PC-9 (cell line): Measurements from ENCODE around the gene EFNA2. TPM values are rescaled to one million over a fixed set of nuclear protein-coding genes. Genes with fewer than 3 reads are reported as not detected.

ENCODE experiments used
- BruUV-seq: library from RNA; stranded (reverse); fragments of 400-500 nt; replicated peaks from 2 replicates; lab custom pipeline; 2021; lab: Mats Ljungman, UMichigan
- CTCF ChIA-PET: fragments of 300-600 bp; sonication (Branson Sonifier 250); formaldehyde crosslinking; loops from one replicate; lab custom pipeline; 2022; ENCODE audit warnings: antibody characterized with exemption; lab: Charles Lee
- POLR2A ChIA-PET: fragments of 300-600 bp; sonication (Branson Sonifier 250); formaldehyde crosslinking; loops from one replicate; lab custom pipeline; 2022; ENCODE audit warnings: antibody characterized with exemption; ENCODE audit not compliant: unreplicated experiment; lab: Charles Lee
- DNase-seq, 2 experiments: peaks; one replicate each; pipeline versions ENCODE4 v3.0.0 to v3.0.0-alpha.2; 2015 to 2022; ENCODE audit warnings: mixed read lengths in 1 of 2
- H2AFZ ChIP-seq: fragments of 200-600 bp; sonication (generic); 2 replicates; pipeline ENCODE4 v1.8.1; 2017; ENCODE audit warnings: antibody characterized with exemption
- H3F3A ChIP-seq: fragments of 200-600 bp; sonication (generic); 2 replicates; pipeline ENCODE4 v1.8.1; 2017; ENCODE audit warnings: antibody characterized with exemption, mild to moderate bottlenecking, low read depth; ENCODE audit not compliant: insufficient read depth
- H3K27ac ChIP-seq: fragments of 200-600 bp; sonication (generic); 2 replicates; pipeline ENCODE4 v1.6.1; 2016; ENCODE audit warnings: mixed run types
- H3K27me3 ChIP-seq: fragments of 200-600 bp; sonication (generic); 2 replicates; pipeline ENCODE4 v1.6.1; 2016; ENCODE audit warnings: low read depth, mixed run types; ENCODE audit not compliant: insufficient read depth
- H3K36me3 ChIP-seq: fragments of 200-600 bp; sonication (generic); 2 replicates; pipeline ENCODE4 v1.6.1; 2016; ENCODE audit warnings: low read depth, mixed run types
- H3K4me1 ChIP-seq: fragments of 200-600 bp; sonication (generic); replicated peaks from 2 replicates; pipeline ENCODE4 v1.6.1; 2016; ENCODE audit warnings: mixed run types; ENCODE audit not compliant: insufficient read depth
- H3K4me2 ChIP-seq: fragments of 200-600 bp; sonication (generic); 2 replicates; pipeline ENCODE4 v1.6.1; 2017; ENCODE audit warnings: mixed run types
- H3K4me3 ChIP-seq: fragments of 200-600 bp; sonication (generic); 2 replicates; pipeline ENCODE4 v1.6.1; 2016; ENCODE audit warnings: mixed run types
- H3K79me2 ChIP-seq: fragments of 200-600 bp; sonication (generic); 2 replicates; pipeline ENCODE4 v1.6.1; 2017; ENCODE audit warnings: low read depth, mixed run types
- H3K9me2 ChIP-seq: fragments of 200-600 bp; sonication (generic); 2 replicates; pipeline ENCODE4 v1.8.1; 2017; ENCODE audit warnings: mild to moderate bottlenecking; ENCODE audit not compliant: insufficient read depth
- H3K9me3 ChIP-seq: fragments of 200-600 bp; sonication (generic); 2 replicates; pipeline ENCODE4 v1.8.1; 2016; ENCODE audit warnings: low read depth; ENCODE audit not compliant: insufficient read depth
- H4K20me1 ChIP-seq: fragments of 200-600 bp; sonication (generic); 2 replicates; pipeline ENCODE4 v1.8.1; 2017; ENCODE audit not compliant: insufficient read depth
- EZH2 ChIP-seq: fragments of 200-600 bp; sonication (generic); IDR thresholded peaks from 2 replicates; pipeline ENCODE4 v1.8.0; 2017; ENCODE audit warnings: antibody characterized with exemption, low read depth
- intact Hi-C: fragments of 100-400 bp; cut with micrococcal nuclease; formaldehyde crosslinking; loops from one replicate; pipeline ENCODE4 v1.10.0; 2022; ENCODE audit not compliant: unreplicated experiment
- total RNA-seq: library from RNA; stranded (reverse); gene quantifications from 2 replicates; pipeline ENCODE4 v1.2.3, GENCODE V29; 2021
- TF ChIP-seq, protein P1 (sequence below): fragments of 200-600 bp; sonication (generic); conservative IDR thresholded peaks from 2 replicates; pipeline ENCODE4 v1.6.1; 2017; ENCODE audit warnings: mixed run types, antibody characterized with exemption, mild to moderate bottlenecking, moderate library complexity

EFNA2 gene
- total RNA-seq, 1 experiment from 2014 or later: not detected

DNA sequence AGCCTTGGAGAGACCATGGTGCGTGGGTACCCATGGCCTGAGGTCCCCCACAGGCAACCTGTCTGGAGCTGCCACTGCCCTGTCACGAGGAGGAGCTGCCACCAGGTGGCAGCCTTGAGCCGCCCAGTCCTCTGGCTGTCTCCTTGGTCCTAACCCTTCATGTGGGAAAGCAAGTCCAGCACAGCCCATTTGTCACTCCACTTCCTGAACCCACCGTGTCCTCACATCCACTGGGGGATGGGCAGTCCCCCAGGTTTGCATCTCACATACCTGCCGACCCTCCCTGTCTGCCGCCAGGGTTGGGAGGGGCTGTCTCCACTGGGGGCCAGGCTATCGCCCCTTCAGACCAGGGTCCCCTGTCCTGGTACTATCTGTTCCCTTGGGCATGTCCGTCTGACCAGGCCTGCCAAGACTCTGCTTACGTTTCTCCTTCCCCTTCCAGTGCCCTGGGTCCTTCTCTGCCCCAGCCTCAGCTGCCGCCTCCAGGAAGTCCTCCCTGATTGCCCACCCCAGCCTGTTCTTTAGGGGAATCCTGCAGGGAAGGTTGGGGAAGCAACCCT lies 5.8 kb upstream of the EFNA2 start:
- H4K20me1 ChIP-seq: peaks cover 5% of the 10 kb centered on the region
- no TSS peak for BruUV-seq
- ChIA-PET CTCF (interaction anchor here (0.6 kb wide), 1 partner anchor 397 kb away, joined by 3 read pairs; no protein-coding TSS in a partner anchor), POLR2A (interaction anchor here (0.5 to 0.7 kb wide), 3 partner anchors 11 to 534 kb away, joined by 3 to 8 read pairs (median 3); partner anchors contain the start of gene CIRBP)
- H3K36me3 ChIP-seq: no peaks in the 10 kb centered on the region
- no peaks in the 10 kb centered on the region for H3K9me3 ChIP-seq
- DNase-seq: peak; percentile 48 to 77
- peaks cover 14% of the 10 kb centered on the region; the same call in 1 of the 2 replicates for H3F3A ChIP-seq
- H3K27me3 ChIP-seq: no peaks in the 10 kb centered on the region
- H2AFZ ChIP-seq: no peak overlapping the region
- no peaks in the 10 kb centered on the region for H3K4me1 ChIP-seq
- no peaks in the 10 kb centered on the region for H3K9me2 ChIP-seq
- H3K27ac ChIP-seq: no peak overlapping the region
- peaks cover 13% of the 10 kb centered on the region for H3K79me2 ChIP-seq
- no peak overlapping the region for H3K4me2 ChIP-seq
- intact Hi-C loops: loop anchor here (2.0 to 5.0 kb wide), 2 partner anchors 93 to 392 kb away; no protein-coding TSS in a partner anchor
- TF ChIP-seq, protein P1, sequence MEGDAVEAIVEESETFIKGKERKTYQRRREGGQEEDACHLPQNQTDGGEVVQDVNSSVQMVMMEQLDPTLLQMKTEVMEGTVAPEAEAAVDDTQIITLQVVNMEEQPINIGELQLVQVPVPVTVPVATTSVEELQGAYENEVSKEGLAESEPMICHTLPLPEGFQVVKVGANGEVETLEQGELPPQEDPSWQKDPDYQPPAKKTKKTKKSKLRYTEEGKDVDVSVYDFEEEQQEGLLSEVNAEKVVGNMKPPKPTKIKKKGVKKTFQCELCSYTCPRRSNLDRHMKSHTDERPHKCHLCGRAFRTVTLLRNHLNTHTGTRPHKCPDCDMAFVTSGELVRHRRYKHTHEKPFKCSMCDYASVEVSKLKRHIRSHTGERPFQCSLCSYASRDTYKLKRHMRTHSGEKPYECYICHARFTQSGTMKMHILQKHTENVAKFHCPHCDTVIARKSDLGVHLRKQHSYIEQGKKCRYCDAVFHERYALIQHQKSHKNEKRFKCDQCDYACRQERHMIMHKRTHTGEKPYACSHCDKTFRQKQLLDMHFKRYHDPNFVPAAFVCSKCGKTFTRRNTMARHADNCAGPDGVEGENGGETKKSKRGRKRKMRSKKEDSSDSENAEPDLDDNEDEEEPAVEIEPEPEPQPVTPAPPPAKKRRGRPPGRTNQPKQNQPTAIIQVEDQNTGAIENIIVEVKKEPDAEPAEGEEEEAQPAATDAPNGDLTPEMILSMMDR: peak; percentile 83
- no peak for TF ChIP-seq EZH2
- no peak overlapping the region for H3K4me3 ChIP-seq

- Histone ChIP-seq H3K36me3 (no peaks in the 10 kb centered on the region), H3K9me2 (no peaks in the 10 kb centered on the region), H4K20me1 (peaks cover 5% of the 10 kb centered on the region), H3K4me2 (no peak overlapping the region), H3K4me1 (no peaks in the 10 kb centered on the region), H3K4me3 (no peak overlapping the region), H2AFZ (no peak overlapping the region), H3K9me3 (no peaks in the 10 kb centered on the region), H3K27me3 (no peaks in the 10 kb centered on the region), H3K79me2 (peaks cover 13% of the 10 kb centered on the region), H3F3A (peaks cover 14% of the 10 kb centered on the region; the same call in 1 of the 2 replicates), H3K27ac (no peak overlapping the region)
- TF ChIP-seq EZH2: no peak
- TF ChIP-seq, protein P1: no peak
- ChIA-PET CTCF (interaction anchor here (0.7 kb wide), 1 partner anchor 40 kb away, joined by 3 read pairs; no protein-coding TSS in a partner anchor), POLR2A (no interaction called here)
- intact Hi-C loops: no loop called here
- DNase-seq: no peak
- no TSS peak for BruUV-seq
These were observed 4.8 kb upstream of the EFNA2 start for GRCh38 chr19:1280636-1281568.

DNA sequence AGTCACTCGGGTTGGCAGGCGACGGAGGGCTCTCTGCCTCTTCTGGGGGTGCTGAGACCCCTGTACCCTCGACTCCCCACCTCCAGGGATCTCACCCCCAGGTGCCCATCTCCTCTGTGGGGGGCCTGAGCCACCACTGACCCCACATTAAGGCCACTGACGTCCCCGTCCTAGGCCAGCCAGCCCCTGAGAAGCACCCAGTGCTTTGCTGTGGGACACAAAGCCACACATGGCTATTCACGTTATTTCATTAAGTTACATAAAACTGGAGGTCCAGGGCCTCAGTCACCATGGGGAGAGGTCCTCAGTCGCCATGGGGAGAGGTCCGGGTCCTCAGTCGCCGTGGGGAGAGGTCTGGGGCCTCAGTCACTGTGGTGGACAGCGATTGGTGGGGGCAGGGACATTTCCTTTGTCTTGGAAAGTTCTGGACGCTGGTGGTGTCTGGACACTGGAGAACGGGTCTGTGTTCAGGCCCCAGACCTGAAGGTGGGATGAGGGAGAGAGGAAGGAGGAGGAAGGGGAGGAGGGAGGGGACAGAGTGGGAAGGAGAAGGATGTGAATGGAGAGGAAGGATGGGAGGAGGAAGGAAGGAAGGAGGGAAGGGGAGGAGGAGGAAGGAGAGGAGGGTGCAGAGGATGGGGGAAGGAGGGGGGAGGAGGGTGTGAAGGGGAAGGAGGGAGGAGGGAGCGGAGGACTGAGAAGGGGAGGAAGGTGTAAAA lies 3.9 kb upstream of the EFNA2 start:
- intact Hi-C loops: no loop called here
- peaks cover 14% of the 10 kb centered on the region; the same call in 1 of the 2 replicates for H3F3A ChIP-seq
- no peaks in the 10 kb centered on the region for H3K9me2 ChIP-seq
- H3K36me3 ChIP-seq: no peaks in the 10 kb centered on the region
- ChIA-PET POLR2A (no interaction called here), CTCF (no interaction called here)
- H3K27me3 ChIP-seq: 0 out of 2 replicates have a peak, but pooled peaks cover 3% of the 10 kb centered on the region
- peaks cover 5% of the 10 kb centered on the region for H3K79me2 ChIP-seq
- H3K9me3 ChIP-seq: no peaks in the 10 kb centered on the region
- no peak for TF ChIP-seq EZH2
- TF ChIP-seq, protein P1: no peak
- peaks cover 5% of the 10 kb centered on the region for H4K20me1 ChIP-seq
- DNase-seq: no peak
- H2AFZ ChIP-seq: no peak overlapping the region
- no TSS peak for BruUV-seq
- no peak overlapping the region for H3K27ac ChIP-seq
- no peak overlapping the region for H3K4me2 ChIP-seq
- no peaks in the 10 kb centered on the region for H3K4me1 ChIP-seq
- H3K4me3 ChIP-seq: no peak overlapping the region
